GM12891 (cell line): ENCODE measurements around the gene HOXD10.

ENCODE experiments used
- POLR2A ChIP-seq: IDR thresholded peaks from 2 replicates; pipeline ENCODE4 v1.6.1; 2011; ENCODE audit warnings: low read depth, low read length, control low read depth
- POLR2AphosphoS5 ChIP-seq: IDR thresholded peaks from 2 replicates; pipeline ENCODE4 v1.6.1; 2011; ENCODE audit warnings: low read depth, low read length, control low read depth

GRCh38 chr2:176076063-176076462 is 40.5 kb upstream of the HOXD10 start:
- TF ChIP-seq POLR2AphosphoS5 (no peak), POLR2A (no peak)
